ENCODE results near the gene NEB. TPM values are rescaled to one million over a fixed set of nuclear protein-coding genes. Genes with fewer than 3 reads are reported as not detected.

Gene NEB
- total and polyA plus RNA-seq, 4 donors, result 2.4 to 8.5 (median 7.1) TPM

DNA sequence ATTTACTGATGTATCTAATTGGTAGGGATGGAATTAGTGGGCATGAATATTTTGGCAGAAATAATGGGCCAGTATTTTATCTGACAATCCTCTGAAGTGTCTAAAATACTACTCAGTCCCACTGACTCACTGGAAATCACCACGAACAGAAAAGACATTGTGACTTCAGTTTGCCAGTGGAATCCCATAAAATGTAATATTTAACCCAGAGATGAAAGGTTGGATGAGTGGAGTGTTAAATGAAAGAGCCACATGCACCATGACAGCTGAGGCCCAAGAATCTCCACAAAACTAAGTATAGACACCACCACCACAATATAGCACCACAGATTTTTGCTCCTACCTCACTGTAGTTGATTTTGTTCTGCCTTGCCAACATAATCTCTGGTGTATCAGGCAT, 103.9 kb downstream of the NEB start:
- WGBS (ENCODE audit: insufficient coverage), result no CpG with 5 or more reads among the region's 1 CpG
- no peak for DNase-seq (ENCODE audit: low read depth in 4 of 6, low spot score in 6 of 6)
- Histone ChIP-seq H3K36me3 (ENCODE audit: control insufficient read depth, insufficient read depth, low read length) (no peaks in the 10 kb centered on the region), H3K4me1 (ENCODE audit: control insufficient read depth, insufficient read depth, low read length) (no peaks in the 10 kb centered on the region), H3K27me3 (ENCODE audit: control insufficient read depth, insufficient read depth, low read length) (no peaks in the 10 kb centered on the region), H3K4me3 (ENCODE audit: low read depth, low read length) (no peak overlapping the region), H3K27ac (ENCODE audit: low read depth, low read length) (no peak overlapping the region), H3K9me3 (ENCODE audit: control insufficient read depth, insufficient read depth, low read length) (peaks cover 1% of the 10 kb centered on the region)

DNA sequence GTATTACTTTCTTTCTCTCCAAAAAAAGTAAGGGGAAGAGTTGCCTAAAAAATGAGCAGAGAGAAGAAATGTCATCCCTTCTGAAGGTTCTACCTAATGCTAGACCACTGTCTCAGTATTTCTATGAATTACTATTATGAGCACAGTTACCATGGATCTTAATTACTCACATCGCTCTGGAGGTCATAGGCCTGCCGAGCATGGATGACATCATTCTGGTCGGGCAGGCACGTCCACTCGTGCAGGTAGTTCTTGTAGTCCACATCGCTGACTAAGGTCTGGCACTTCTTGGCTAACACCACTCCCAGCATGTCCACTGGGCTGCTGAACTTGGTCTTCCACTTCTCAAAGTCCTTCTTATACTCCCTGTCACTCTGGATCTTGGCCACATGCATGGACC, 106.9 kb downstream of the NEB start:
- Histone ChIP-seq H3K27me3 (ENCODE audit: control insufficient read depth, insufficient read depth, low read length) (no peaks in the 10 kb centered on the region), H3K4me1 (ENCODE audit: control insufficient read depth, insufficient read depth, low read length) (no peaks in the 10 kb centered on the region), H3K36me3 (ENCODE audit: control insufficient read depth, insufficient read depth, low read length) (no peaks in the 10 kb centered on the region), H3K4me3 (ENCODE audit: low read depth, low read length) (no peak overlapping the region), H3K27ac (ENCODE audit: low read depth, low read length) (no peak overlapping the region), H3K9me3 (ENCODE audit: control insufficient read depth, insufficient read depth, low read length) (no peaks in the 10 kb centered on the region)
- WGBS (ENCODE audit: insufficient coverage), result 95% methylated on average over 6 of the region's 6 CpGs
- no peak for DNase-seq (ENCODE audit: low read depth in 4 of 6, low spot score in 6 of 6)

DNA sequence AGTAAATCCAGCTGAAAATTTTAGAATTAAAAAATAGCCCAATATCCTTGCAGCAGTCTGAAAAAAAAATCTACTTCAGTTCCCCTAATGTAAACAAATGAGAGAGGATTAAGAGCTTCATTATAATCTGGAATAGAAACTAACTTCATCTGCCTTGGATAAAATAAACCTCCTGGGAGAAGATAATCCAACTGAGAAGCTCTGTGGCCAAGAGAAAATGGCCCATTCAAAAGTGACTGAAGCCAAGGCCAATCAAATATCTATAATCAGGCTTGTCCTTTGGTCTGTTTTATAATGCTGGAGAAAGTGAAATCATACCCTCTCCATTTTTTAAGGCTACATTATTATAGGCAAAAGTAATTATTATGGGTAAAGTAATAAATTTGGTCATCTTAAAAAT, 110.0 kb downstream of the NEB start:
- Histone ChIP-seq H3K9me3 (ENCODE audit: control insufficient read depth, insufficient read depth, low read length) (no peaks in the 10 kb centered on the region), H3K4me3 (ENCODE audit: low read depth, low read length) (no peak overlapping the region), H3K4me1 (ENCODE audit: control insufficient read depth, insufficient read depth, low read length) (no peaks in the 10 kb centered on the region), H3K27me3 (ENCODE audit: control insufficient read depth, insufficient read depth, low read length) (no peaks in the 10 kb centered on the region), H3K27ac (ENCODE audit: low read depth, low read length) (no peak overlapping the region), H3K36me3 (ENCODE audit: control insufficient read depth, insufficient read depth, low read length) (no peaks in the 10 kb centered on the region)
- no peak for DNase-seq (ENCODE audit: low read depth in 4 of 6, low spot score in 6 of 6)

DNA sequence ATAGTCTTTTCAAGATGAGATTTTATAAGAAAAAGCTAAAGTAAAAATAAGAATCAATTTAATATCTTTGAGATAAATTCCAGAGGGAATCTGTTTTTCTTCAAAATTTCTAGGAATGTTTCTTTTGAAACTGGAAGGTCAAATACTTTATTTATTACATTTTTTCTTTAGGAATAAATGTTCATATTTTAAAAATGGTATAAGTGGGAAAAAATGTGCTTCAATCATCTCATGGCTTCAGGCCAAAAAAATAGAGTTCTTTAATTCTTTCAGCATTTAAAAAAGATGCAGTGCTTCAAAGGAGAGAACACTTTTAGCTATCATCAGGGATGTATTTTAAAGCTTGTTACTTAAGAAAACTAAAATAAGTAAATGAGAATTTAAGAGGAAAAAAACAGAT, 110.6 kb downstream of the NEB start:
- H3K9me3 ChIP-seq (ENCODE audit: control insufficient read depth, insufficient read depth, low read length), result no peaks in the 10 kb centered on the region
- H3K36me3 ChIP-seq (ENCODE audit: control insufficient read depth, insufficient read depth, low read length), result no peaks in the 10 kb centered on the region
- no peaks in the 10 kb centered on the region for H3K4me1 ChIP-seq (ENCODE audit: control insufficient read depth, insufficient read depth, low read length)
- H3K27ac ChIP-seq (ENCODE audit: low read depth, low read length), result no peak overlapping the region
- H3K4me3 ChIP-seq (ENCODE audit: low read depth, low read length), result no peak overlapping the region
- no peaks in the 10 kb centered on the region for H3K27me3 ChIP-seq (ENCODE audit: control insufficient read depth, insufficient read depth, low read length)
- DNase-seq (ENCODE audit: low read depth in 4 of 6, low spot score in 6 of 6), result no peak

DNA sequence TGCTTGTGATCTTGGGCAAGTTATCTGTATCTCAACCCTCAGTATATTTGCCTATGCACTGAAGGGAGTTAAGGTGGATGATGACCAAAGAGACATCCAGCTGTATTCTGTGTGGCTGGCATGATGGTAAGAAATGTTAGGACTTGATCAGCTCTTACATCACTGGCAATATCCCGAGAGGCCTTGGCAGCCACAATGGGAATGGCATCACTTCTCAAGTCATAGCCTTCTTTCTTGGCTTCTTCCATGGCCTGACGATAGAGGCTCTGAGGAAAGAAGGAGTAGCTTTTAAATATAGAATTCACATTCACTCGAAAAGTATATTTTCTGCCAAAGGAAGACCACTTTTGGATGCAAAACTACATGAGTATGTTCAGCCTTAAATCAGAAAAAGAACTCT, 113.5 kb downstream of the NEB start:
- peak in 1 of 6 donors; percentile 76 for DNase-seq (ENCODE audit: low read depth in 4 of 6, low spot score in 6 of 6)
- no peaks in the 10 kb centered on the region for H3K36me3 ChIP-seq (ENCODE audit: control insufficient read depth, insufficient read depth, low read length)
- no peaks in the 10 kb centered on the region for H3K27me3 ChIP-seq (ENCODE audit: control insufficient read depth, insufficient read depth, low read length)
- no peak overlapping the region for H3K4me3 ChIP-seq (ENCODE audit: low read depth, low read length)
- no peaks in the 10 kb centered on the region for H3K4me1 ChIP-seq (ENCODE audit: control insufficient read depth, insufficient read depth, low read length)
- no peak overlapping the region for H3K27ac ChIP-seq (ENCODE audit: low read depth, low read length)
- no CpG with 5 or more reads among the region's 3 CpGs for WGBS (ENCODE audit: insufficient coverage)
- no peaks in the 10 kb centered on the region for H3K9me3 ChIP-seq (ENCODE audit: control insufficient read depth, insufficient read depth, low read length)

DNA sequence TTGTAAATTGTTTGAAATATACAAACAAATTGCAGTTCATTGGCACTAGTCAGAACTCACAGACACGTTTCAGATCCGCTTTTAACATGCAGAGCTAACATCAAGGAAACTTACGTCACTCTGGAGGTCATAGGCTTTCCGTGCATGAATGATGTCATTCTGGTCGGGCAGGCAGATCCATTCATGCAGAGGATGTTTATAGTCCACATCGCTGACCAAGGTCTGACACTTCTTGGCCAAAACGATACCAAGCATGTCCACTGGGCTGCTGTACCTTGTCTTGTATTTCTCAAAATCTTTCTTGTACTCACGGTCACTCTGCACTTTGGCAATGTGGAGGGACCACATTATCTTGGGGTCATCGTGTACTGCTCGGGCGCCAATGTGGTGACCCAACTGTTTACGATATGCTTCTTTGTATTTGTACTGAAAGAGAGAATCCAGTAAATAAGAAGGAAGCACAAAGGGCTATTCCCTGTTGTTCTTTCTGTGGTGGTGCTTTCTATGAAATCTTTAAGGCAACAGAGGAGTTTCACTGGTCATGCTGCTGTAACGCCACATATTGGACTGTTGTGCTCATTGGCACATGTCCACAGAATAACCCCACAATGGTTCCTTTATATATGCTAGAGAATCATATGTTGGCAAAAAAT, 114.8 kb downstream of the NEB start:
- H3K27ac ChIP-seq (ENCODE audit: low read depth, low read length), result peak overlapping the region; percentile 10
- WGBS (ENCODE audit: insufficient coverage), result 68% methylated on average over 12 of the region's 13 CpGs
- H3K36me3 ChIP-seq (ENCODE audit: control insufficient read depth, insufficient read depth, low read length), result no peaks in the 10 kb centered on the region
- peak in 1 of 6 donors; percentile 30 for DNase-seq (ENCODE audit: low read depth in 4 of 6, low spot score in 6 of 6)
- H3K4me3 ChIP-seq (ENCODE audit: low read depth, low read length), result no peak overlapping the region
- H3K9me3 ChIP-seq (ENCODE audit: control insufficient read depth, insufficient read depth, low read length), result no peaks in the 10 kb centered on the region
- no peaks in the 10 kb centered on the region for H3K4me1 ChIP-seq (ENCODE audit: control insufficient read depth, insufficient read depth, low read length)
- no peaks in the 10 kb centered on the region for H3K27me3 ChIP-seq (ENCODE audit: control insufficient read depth, insufficient read depth, low read length)

DNA sequence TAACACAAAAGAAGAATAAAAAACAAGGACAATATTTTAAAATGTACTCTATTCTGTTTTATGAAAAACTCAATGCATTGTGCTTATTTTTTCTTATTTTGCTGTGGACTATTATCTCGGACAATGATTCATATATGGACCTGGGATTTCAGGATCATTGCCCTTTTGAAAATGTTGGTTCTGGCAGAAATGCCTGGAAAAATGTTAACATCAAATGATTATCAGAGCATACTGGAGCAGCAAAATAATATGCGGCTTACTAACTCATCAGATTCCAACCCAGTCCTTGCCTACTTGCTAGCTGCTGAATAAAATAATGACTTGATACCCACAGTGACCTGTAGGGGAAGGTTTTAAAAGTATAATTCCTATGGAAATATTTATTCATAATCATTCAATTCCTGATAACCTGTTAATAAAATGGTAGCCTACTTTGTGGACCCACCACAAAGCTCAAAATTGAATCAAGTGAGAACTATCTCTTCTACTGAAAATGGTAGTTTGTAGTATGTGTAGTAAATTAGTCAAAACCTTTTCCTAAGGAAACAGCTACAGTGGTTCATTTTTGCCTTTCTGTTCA, 117.4 kb downstream of the NEB start:
- no peaks in the 10 kb centered on the region for H3K27me3 ChIP-seq (ENCODE audit: control insufficient read depth, insufficient read depth, low read length)
- H3K4me3 ChIP-seq (ENCODE audit: low read depth, low read length), result no peak overlapping the region
- no peaks in the 10 kb centered on the region for H3K36me3 ChIP-seq (ENCODE audit: control insufficient read depth, insufficient read depth, low read length)
- WGBS (ENCODE audit: insufficient coverage), result no CpG with 5 or more reads among the region's 2 CpGs
- no peak overlapping the region for H3K27ac ChIP-seq (ENCODE audit: low read depth, low read length)
- no peaks in the 10 kb centered on the region for H3K4me1 ChIP-seq (ENCODE audit: control insufficient read depth, insufficient read depth, low read length)
- no peak for DNase-seq (ENCODE audit: low read depth in 4 of 6, low spot score in 6 of 6)
- H3K9me3 ChIP-seq (ENCODE audit: control insufficient read depth, insufficient read depth, low read length), result no peaks in the 10 kb centered on the region

DNA sequence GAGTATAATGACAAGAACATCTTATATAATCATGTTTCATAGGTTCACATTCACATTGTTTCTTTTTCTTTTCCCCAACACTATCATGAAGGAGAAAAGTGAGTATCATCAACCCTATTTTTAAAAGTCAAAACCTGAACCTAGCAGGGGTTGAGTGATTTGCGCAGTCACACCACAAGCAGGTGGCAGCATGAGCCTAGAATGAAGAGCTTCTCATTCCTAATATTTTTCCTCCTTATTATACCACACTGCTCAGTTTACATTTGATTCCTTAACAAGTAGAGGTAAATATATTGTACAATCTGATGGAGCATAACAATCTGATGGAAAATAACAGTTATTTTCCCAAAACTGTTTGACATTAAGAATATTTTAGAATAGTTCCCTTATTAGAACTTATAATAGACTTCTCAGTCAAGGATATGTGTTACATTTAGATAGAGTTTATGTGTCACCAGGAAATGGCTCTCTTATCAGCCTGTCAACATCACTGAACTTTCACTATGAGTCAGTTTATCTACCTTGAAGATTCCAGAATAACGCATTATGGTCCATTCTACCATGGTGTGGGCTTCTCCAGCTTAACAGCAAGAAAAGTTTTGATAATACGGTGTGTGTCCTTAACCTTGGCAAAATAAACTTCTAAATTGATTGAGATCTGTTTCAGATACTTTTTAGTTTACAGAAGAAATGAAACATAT, 119.5 kb downstream of the NEB start:
- H3K27ac ChIP-seq (ENCODE audit: low read depth, low read length), result no peak overlapping the region
- WGBS (ENCODE audit: insufficient coverage), result no CpG with 5 or more reads among the region's 3 CpGs

DNA sequence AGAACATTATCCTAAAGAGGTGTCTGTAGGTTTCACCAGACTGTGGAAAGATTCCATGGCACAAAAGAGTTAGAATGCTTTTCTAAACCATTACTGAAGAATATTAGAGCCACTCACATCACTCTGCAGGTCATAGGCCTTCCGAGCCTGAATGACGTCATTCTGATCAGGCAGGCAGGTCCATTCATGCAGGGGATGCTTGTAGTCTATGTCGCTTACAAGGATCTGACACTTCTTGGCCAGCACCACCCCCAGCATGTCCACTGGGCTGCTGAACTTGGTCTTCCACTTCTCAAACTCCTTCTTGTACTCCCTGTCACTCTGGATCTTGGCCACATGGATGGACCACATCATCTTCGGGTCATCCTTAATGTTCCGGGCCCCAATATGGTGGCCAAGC, 120.1 kb downstream of the NEB start:
- Histone ChIP-seq H3K4me1 (ENCODE audit: control insufficient read depth, insufficient read depth, low read length) (no peaks in the 10 kb centered on the region), H3K36me3 (ENCODE audit: control insufficient read depth, insufficient read depth, low read length) (no peaks in the 10 kb centered on the region), H3K4me3 (ENCODE audit: low read depth, low read length) (no peak overlapping the region), H3K9me3 (ENCODE audit: control insufficient read depth, insufficient read depth, low read length) (no peaks in the 10 kb centered on the region), H3K27me3 (ENCODE audit: control insufficient read depth, insufficient read depth, low read length) (no peaks in the 10 kb centered on the region), H3K27ac (ENCODE audit: low read depth, low read length) (no peak overlapping the region)
- 85% methylated on average over 3 of the region's 5 CpGs for WGBS (ENCODE audit: insufficient coverage)
- DNase-seq (ENCODE audit: low read depth in 4 of 6, low spot score in 6 of 6), result no peak

More for the DNA sequence above, 119.5 kb downstream of the NEB start:
- no peaks in the 10 kb centered on the region for H3K4me1 ChIP-seq (ENCODE audit: control insufficient read depth, insufficient read depth, low read length)
- no peaks in the 10 kb centered on the region for H3K36me3 ChIP-seq (ENCODE audit: control insufficient read depth, insufficient read depth, low read length)
- no peak for DNase-seq (ENCODE audit: low read depth in 4 of 6, low spot score in 6 of 6)
- no peaks in the 10 kb centered on the region for H3K9me3 ChIP-seq (ENCODE audit: control insufficient read depth, insufficient read depth, low read length)
- no peak overlapping the region for H3K4me3 ChIP-seq (ENCODE audit: low read depth, low read length)
- H3K27me3 ChIP-seq (ENCODE audit: control insufficient read depth, insufficient read depth, low read length), result no peaks in the 10 kb centered on the region

DNA sequence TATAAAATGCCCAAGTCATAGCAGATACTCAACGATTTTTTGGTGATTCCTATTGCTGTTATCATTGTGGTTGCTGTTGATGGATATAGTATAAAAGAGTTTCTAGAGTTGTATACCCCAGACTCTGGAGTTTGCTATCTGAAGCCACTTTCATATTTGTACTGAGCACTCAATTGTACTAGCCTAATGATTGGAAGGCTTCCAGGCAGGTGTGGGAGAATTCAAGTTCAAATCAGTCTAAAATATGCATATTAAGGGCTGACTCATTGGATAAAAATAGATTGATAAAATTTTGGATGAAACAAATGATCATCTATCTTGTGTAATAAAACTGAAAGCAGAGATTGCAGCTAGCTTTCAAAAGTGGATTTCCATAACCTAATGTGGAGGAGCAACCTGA, 122.9 kb downstream of the NEB start:
- Histone ChIP-seq H3K36me3 (ENCODE audit: control insufficient read depth, insufficient read depth, low read length) (no peaks in the 10 kb centered on the region), H3K4me1 (ENCODE audit: control insufficient read depth, insufficient read depth, low read length) (no peaks in the 10 kb centered on the region), H3K4me3 (ENCODE audit: low read depth, low read length) (no peak overlapping the region), H3K27me3 (ENCODE audit: control insufficient read depth, insufficient read depth, low read length) (no peaks in the 10 kb centered on the region), H3K9me3 (ENCODE audit: control insufficient read depth, insufficient read depth, low read length) (no peaks in the 10 kb centered on the region), H3K27ac (ENCODE audit: low read depth, low read length) (no peak overlapping the region)
- DNase-seq (ENCODE audit: low read depth in 4 of 6, low spot score in 6 of 6), result no peak
- WGBS (ENCODE audit: insufficient coverage), result no CpG with 5 or more reads among the region's 1 CpG
